GM12892 (cell line): Measurements from ENCODE around the gene FGA.

Source experiments
- POLR2A ChIP-seq: IDR thresholded peaks from 2 replicates; pipeline ENCODE4 v1.6.1; 2011; ENCODE audit warnings: low read depth, low read length, control low read depth
- POLR2AphosphoS5 ChIP-seq: IDR thresholded peaks from 2 replicates; pipeline ENCODE4 v1.6.1; 2011; ENCODE audit warnings: low read depth, low read length, control low read depth

DNA sequence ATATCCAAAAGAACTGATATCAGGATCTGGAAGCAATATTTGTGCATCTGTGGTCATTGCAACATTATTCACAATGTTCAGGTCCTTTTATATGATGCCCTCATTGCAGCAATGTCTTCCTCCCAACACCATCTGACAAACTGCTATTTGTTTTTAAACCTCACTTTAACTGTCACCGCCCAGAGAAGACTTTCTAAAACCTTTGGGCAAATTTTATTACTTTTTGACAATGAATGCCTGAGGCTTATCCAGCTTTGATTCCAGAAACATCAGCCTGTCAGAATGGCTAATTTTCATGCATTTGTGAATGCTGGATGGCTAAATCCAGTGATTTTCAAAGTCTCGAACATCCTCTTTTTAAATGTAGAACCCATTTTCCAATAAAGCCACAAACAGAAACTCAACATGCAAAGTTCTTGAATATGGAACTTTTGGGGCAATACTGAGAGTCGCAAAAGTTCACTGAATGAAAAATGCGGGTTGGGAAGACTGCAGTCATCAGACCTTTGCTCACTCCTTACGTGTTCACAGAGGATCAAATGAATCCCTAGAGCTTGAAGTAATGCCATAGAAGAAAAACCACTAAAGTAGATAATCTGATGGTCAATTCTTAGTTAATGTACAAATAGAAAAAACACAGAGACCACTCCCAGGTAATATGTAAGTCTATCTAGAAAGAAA is 17.2 kb downstream of the FGA start:
- TF ChIP-seq POLR2A: no peak
- TF ChIP-seq POLR2AphosphoS5: no peak
